ENCODE measurements around the gene MYLK.

The MYLK gene

GRCh38 chr3:123768480-123769355, 115.4 kb downstream of the MYLK start:
- no peak for TF ChIP-seq TAF1 (IDR thresholded peaks at IDR 0.05; ENCODE audit: borderline replicate concordance, insufficient read depth, low read length)

DNA sequence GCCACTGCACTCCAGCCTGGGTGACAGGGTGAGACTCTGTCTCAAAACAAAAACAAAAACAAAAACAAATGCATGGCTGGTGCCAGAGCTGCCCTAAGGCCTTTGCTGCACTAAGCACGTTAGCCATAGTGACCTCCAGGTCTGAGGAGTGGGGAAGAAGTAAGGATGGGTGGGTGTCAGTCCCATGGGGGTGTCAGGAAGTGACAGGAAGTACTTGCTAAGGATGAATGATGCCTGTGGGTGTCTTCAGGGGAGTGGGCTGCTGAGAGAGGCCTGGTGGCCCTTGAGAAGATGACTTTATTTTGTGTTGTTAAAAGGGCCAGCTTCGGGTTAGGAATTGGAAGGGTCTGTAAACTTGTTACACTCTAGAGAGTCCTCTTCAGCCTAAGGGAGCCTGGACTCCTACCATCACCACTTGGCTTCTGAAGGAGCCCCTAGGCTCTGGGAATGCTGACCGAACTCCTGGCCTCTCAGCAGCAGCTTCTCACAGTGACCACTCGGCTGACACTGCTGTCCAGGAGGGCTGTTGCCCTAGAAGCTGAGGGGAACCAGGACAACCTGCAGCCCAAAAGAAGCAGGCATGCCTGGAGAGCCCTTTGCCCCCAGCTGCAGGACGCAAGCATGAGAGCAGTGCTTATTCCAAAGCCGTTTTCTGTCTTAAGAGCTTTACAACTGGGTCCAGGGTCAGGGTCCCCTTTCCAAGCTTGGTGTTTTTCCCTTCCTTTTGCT, 116.4 kb downstream of the MYLK start:
- TF ChIP-seq TAF1 (IDR thresholded peaks at IDR 0.05; ENCODE audit: borderline replicate concordance, insufficient read depth, low read length) (no peak), REST (IDR thresholded peaks at IDR 0.05; ENCODE audit: insufficient read depth in 1 of 2, low read depth in 2 of 2, low read length in 2 of 2) (no peak), FOXP2 (optimal IDR thresholded peaks at IDR 0.05; ENCODE audit: borderline replicate concordance, extremely low read depth, extremely low read length, insufficient read depth) (no peak)

DNA sequence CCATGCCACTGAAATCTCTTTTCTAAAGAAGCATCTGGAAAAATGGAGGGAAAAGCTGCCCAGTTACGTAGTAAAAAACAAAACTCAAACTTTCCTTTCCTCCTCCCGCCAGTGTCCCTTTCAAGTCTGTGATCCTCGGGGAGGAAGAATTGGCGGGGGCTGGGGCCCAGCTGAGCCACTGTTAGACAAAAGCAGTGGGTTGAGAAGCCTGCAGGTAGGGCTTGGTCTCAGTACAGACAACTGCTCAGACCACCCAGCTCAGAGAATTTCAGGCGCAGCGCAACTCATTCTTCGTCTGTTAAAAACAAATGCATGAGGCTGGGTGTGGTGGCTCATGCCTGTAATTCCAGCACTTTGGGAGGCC, 117.1 kb downstream of the MYLK start:
- TF ChIP-seq FOXP2 (optimal IDR thresholded peaks at IDR 0.05; ENCODE audit: borderline replicate concordance, extremely low read depth, extremely low read length, insufficient read depth) = no peak

DNA sequence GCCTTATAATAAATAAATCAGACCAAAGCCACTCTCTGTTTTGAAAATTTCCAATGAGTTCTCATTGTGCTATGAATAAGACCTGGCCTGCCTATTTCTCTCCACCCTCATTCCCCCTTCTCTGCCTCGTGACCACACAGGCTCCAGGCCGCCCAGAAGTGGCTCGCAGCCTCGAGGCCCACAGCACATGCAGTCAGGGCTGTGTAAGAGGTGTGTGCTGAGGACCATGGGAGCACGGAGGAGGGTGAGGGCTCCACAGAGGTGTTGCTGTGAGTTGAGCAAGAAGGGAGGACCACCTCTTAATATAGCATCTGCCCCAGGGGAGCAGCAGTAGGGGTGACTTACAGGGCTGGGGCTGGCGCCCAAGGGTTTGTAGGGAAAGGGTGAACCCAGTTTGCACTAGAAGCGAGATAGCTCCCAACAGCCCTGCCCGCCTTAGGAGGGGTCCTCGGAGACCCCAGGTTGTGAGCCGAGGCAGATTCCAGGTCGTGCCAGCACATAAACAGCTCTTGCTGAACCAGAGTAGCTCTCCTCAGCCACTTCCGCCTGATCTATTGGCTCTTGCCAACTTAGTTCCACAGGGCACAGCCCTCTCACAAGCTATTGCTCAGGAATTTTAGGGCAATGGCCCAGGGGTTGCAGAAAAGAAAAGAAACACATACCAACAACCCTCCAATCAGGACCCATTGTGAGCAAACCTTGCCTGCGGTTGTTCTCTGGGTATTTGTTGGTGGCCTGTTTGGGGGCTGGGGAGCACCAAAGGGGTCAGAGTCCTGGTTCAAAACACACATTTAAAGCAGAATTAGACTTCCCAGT, 117.7 kb downstream of the MYLK start:
- TF ChIP-seq REST (IDR thresholded peaks at IDR 0.05; ENCODE audit: insufficient read depth in 1 of 2, low read depth in 2 of 2, low read length in 2 of 2) (no peak), POLR2AphosphoS5 (IDR thresholded peaks at IDR 0.05; ENCODE audit: low read depth, low read length) (no peak)

- no peak for TF ChIP-seq POLR2AphosphoS5 (IDR thresholded peaks at IDR 0.05; ENCODE audit: low read depth, low read length)
- TF ChIP-seq FOXP2 (optimal IDR thresholded peaks at IDR 0.05; ENCODE audit: borderline replicate concordance, extremely low read depth, extremely low read length, insufficient read depth) = no peak
- no peak for TF ChIP-seq SIN3A (IDR thresholded peaks at IDR 0.05; ENCODE audit: borderline replicate concordance, insufficient read depth, low read length)
- TF ChIP-seq TAF1 (IDR thresholded peaks at IDR 0.05; ENCODE audit: borderline replicate concordance, insufficient read depth, low read length) = no peak
- no peak for TF ChIP-seq REST (IDR thresholded peaks at IDR 0.05; ENCODE audit: insufficient read depth in 1 of 2, low read depth in 2 of 2, low read length in 2 of 2)
Observed at GRCh38 chr3:123765475-123766128, 118.5 kb downstream of the MYLK start.

DNA sequence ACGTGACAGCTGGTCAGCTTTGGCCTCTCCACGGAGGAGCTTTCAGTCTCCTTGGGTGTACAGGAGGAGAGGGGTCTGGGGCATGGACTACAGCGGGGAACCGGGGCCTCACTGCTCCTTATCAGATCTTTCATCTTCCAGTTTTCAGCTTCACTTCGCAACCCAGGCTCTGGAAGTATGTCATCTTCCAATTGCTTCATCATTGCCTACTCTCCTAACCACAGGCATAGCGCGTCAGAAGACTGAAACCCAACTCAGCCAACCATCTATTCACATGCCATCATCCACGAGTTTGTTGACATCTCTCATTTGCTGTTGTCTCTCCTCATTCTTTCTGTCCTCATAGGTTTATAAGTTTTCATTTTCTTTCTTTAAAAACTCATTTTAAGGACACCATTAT, 119.5 kb downstream of the MYLK start:
- TF ChIP-seq FOXP2 (optimal IDR thresholded peaks at IDR 0.05; ENCODE audit: borderline replicate concordance, extremely low read depth, extremely low read length, insufficient read depth) (no peak), REST (IDR thresholded peaks at IDR 0.05; ENCODE audit: insufficient read depth in 1 of 2, low read depth in 2 of 2, low read length in 2 of 2) (no peak), SIN3A (IDR thresholded peaks at IDR 0.05; ENCODE audit: borderline replicate concordance, insufficient read depth, low read length) (no peak), POLR2AphosphoS5 (IDR thresholded peaks at IDR 0.05; ENCODE audit: low read depth, low read length) (no peak), TAF1 (IDR thresholded peaks at IDR 0.05; ENCODE audit: borderline replicate concordance, insufficient read depth, low read length) (no peak)

Data from PFSK-1 (cell line).